ENCODE data around the gene PDE9A. TPM values are rescaled to one million over a fixed set of nuclear protein-coding genes. Genes with fewer than 3 reads are reported as not detected.
A peak's percentile ranks its signal among the peaks of the same experiment; 100 is the strongest.

Gene PDE9A
- total and polyA plus RNA-seq, 2 of the 4 experiments (the other 2 are of a cell fraction) = 0.89 to 0.90 TPM

GRCh38 chr21:42677339-42678321 is 24.2 kb downstream of the PDE9A start:
- in situ Hi-C loops (cut with MboI; ENCODE audit: low sequenced_read_pairs) = no loop called here
- POLR2A ChIA-PET (ENCODE audit: unreplicated experiment) = no interaction called here
- H3K27ac ChIP-seq (ENCODE audit: insufficient read depth, low read length) = no peak overlapping the region

More at GRCh38 chr21:42677339-42678321, 24.2 kb downstream of the PDE9A start:
- Histone ChIP-seq H3K4me1 (ENCODE audit: control insufficient read depth, insufficient read depth, low read length) (no peaks in the 10 kb centered on the region), H2BK5ac (ENCODE audit: low read depth, low read length, poor library complexity, severe bottlenecking) (no peak overlapping the region), H3K4me3 (ENCODE audit: insufficient read depth, low read depth, low read length) (no peak overlapping the region), H2BK15ac (ENCODE audit: low read depth, low read length) (no peak overlapping the region), H2AK9ac (replicated peaks; ENCODE audit: low read depth, low read length, poor library complexity) (no peak overlapping the region), H4K5ac (ENCODE audit: low read depth, low read length) (no peak overlapping the region), H3K4ac (ENCODE audit: low read depth, low read length) (no peak overlapping the region), H2BK120ac (ENCODE audit: low read depth, low read length) (no peak overlapping the region), H3K9ac (ENCODE audit: low read depth, low read length) (no peak overlapping the region), H2BK20ac (ENCODE audit: low read depth, low read length) (no peak overlapping the region), H3K9me1 (ENCODE audit: insufficient read depth, low read length) (no peaks in the 10 kb centered on the region), H3K36me3 (ENCODE audit: control insufficient read depth, insufficient read depth, low read length) (no peaks in the 10 kb centered on the region), H3K4me2 (ENCODE audit: low read depth, low read length) (no peak overlapping the region), H4K91ac (ENCODE audit: insufficient read depth, low read depth, low read length) (no peak overlapping the region), H4K20me1 (ENCODE audit: insufficient read depth, low read length) (no peaks in the 10 kb centered on the region), H3K9me3 (ENCODE audit: control insufficient read depth, insufficient read depth, low read length) (no peaks in the 10 kb centered on the region), H3K23ac (ENCODE audit: low read depth, low read length) (no peak overlapping the region), H3K14ac (replicated peaks; ENCODE audit: low read depth, low read length) (no peak overlapping the region), H3K27me3 (ENCODE audit: control insufficient read depth, insufficient read depth, low read length) (peaks cover 7% of the 10 kb centered on the region; the same call in 1 of the 2 replicates), H3K79me1 (ENCODE audit: low read depth in 1 of 2, low read length in 2 of 2) (no peaks in the 10 kb centered on the region), H4K8ac (ENCODE audit: low read depth in 2 of 2, low read length in 2 of 2) (no peak overlapping the region), H2AK5ac (ENCODE audit: low read depth, low read length) (no peak overlapping the region), H3K18ac (ENCODE audit: low read depth, low read length) (no peak overlapping the region), H2AFZ (replicated peaks; ENCODE audit: low read length, poor library complexity) (no peak overlapping the region), H3K56ac (ENCODE audit: extremely low read depth, insufficient read depth, low read length) (no peak overlapping the region)
- 79% methylated on average over 3 of the region's 20 CpGs; no CpG with 5 or more reads in 1 of the 2 experiments for WGBS, 2 experiments (ENCODE audit: extremely low coverage in 2 of 2, insufficient read length in 1 of 2)
- dilution Hi-C loops (cut with HindIII; ENCODE audit: low sequenced_read_pairs, unreplicated experiment) (no loop called here), intact Hi-C loops (cut with micrococcal nuclease) (no loop called here)
- no TSS peak for BruUV-seq (replicated peaks)
- peak; percentile 60 for DNase-seq
- CTCF ChIA-PET = no interaction called here
- TF ChIP-seq CHD1 (IDR thresholded peaks at IDR 0.05; ENCODE audit: low read depth, low read length) = no peak
- no peak for TF ChIP-seq SMC3 (IDR thresholded peaks at IDR 0.05; ENCODE audit: low read depth, low read length)
- TF ChIP-seq, protein P1, sequence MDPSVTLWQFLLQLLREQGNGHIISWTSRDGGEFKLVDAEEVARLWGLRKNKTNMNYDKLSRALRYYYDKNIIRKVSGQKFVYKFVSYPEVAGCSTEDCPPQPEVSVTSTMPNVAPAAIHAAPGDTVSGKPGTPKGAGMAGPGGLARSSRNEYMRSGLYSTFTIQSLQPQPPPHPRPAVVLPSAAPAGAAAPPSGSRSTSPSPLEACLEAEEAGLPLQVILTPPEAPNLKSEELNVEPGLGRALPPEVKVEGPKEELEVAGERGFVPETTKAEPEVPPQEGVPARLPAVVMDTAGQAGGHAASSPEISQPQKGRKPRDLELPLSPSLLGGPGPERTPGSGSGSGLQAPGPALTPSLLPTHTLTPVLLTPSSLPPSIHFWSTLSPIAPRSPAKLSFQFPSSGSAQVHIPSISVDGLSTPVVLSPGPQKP (IDR thresholded peaks at IDR 0.05; ENCODE audit: borderline replicate concordance, low read depth, low read length) = no peak
- TF ChIP-seq RCOR1 (IDR thresholded peaks at IDR 0.05; ENCODE audit: insufficient replicate concordance, low read length) = no peak
- no peak for TF ChIP-seq USF2 (IDR thresholded peaks at IDR 0.05; ENCODE audit: low read depth, low read length)
- TF ChIP-seq MAFK (IDR thresholded peaks at IDR 0.05; ENCODE audit: low read depth, low read length) = no peak
- no peak for TF ChIP-seq NFE2L2 (IDR thresholded peaks at IDR 0.05; ENCODE audit: low read depth, low read length)
- TF ChIP-seq MXI1 (IDR thresholded peaks at IDR 0.05; ENCODE audit: borderline replicate concordance, low read depth, low read length) = no peak
- no peak for TF ChIP-seq CTCF (conservative IDR thresholded peaks at IDR 0.05; ENCODE audit: low read depth, low read length)
- no peak for TF ChIP-seq POLR2A (IDR thresholded peaks at IDR 0.05; ENCODE audit: low read depth, low read length)
- TF ChIP-seq RAD21 (IDR thresholded peaks at IDR 0.05; ENCODE audit: low read length) = no peak
- no peak for TF ChIP-seq MAZ (IDR thresholded peaks at IDR 0.05; ENCODE audit: borderline replicate concordance, low read depth, low read length)
- TF ChIP-seq BHLHE40 (IDR thresholded peaks at IDR 0.05; ENCODE audit: low read depth, low read length) = no peak
- no peak for TF ChIP-seq RFX5 (IDR thresholded peaks at IDR 0.05; ENCODE audit: low read depth, low read length)
- 0 out of 2 replicates have a peak, but pooled peaks have one; percentile 17 for ATAC-seq (ENCODE audit: low read depth)
